Upper lobe of left lung (tissue), 6 donors: ENCODE results near the gene UBE2S. TPM values are rescaled to one million over a fixed set of nuclear protein-coding genes. Genes with fewer than 3 reads are reported as not detected.

Experiments
- ATAC-seq, 2 donors: fragments of 200-7000 bp; cut with Tn5 transposase; one replicate each; pipeline ENCODE4 v1.9.1; 2022; ENCODE audit warnings: mild to moderate bottlenecking in 2 of 2, moderate library complexity in 2 of 2; ENCODE audit not compliant: low FRiP score in 2 of 2
- DNase-seq, 2 donors: peaks; one replicate each; pipeline ENCODE4 v3.0.0-alpha.2; 2019 to 2020
- H3K27ac ChIP-seq, 4 donors: fragments of 200-600 bp; sonication (generic); one replicate each; pipeline ENCODE4 v1.5.1; 2016 to 2019
- H3K27me3 ChIP-seq, 4 donors: fragments of 200-600 bp; sonication (generic); one replicate each; pipeline ENCODE4 v1.5.1; 2017 to 2019
- H3K36me3 ChIP-seq, 4 donors: fragments of 200-600 bp; sonication (generic); one replicate each; pipeline ENCODE4 v1.5.1; 2016 to 2019
- H3K4me1 ChIP-seq, 4 donors: fragments of 200-600 bp; sonication (generic); one replicate each; pipeline ENCODE4 v1.5.1; 2018 to 2019
- H3K4me3 ChIP-seq, 4 donors: fragments of 200-600 bp; sonication (generic); one replicate each; pipeline ENCODE4 v1.5.1; 2017 to 2019; ENCODE audit warnings: mild to moderate bottlenecking in 2 of 4, moderate library complexity in 1 of 4
- H3K9me3 ChIP-seq, 4 donors: fragments of 200-600 bp; sonication (generic); one replicate each; pipeline ENCODE4 v1.5.1; 2018 to 2019
- EP300 ChIP-seq, 4 donors: sonication (generic); formaldehyde crosslinking; IDR thresholded peaks; one replicate each; pipeline ENCODE4 v1.5.1; 2017; ENCODE audit warnings: antibody characterized with exemption in 4 of 4, control low read depth in 2 of 4
- POLR2A ChIP-seq, 4 donors: fragments of 450-650 bp; IDR thresholded peaks; one replicate each; pipeline ENCODE4 v1.5.1; 2016 to 2017; ENCODE audit warnings: antibody characterized with exemption in 4 of 4, mild to moderate bottlenecking in 2 of 4
- POLR2AphosphoS5 ChIP-seq, 2 donors: sonication (generic); formaldehyde crosslinking; IDR thresholded peaks; one replicate each; pipeline ENCODE4 v1.5.1; 2017; ENCODE audit warnings: antibody characterized with exemption in 2 of 2
- WGBS, 2 donors: methylation state at CpG; one replicate each; pipeline ENCODE4 v1.1.5; 2017 to 2018; 5-methylcytosine and 5-hydroxymethylcytosine counted together
- total RNA-seq, 6 donors: library from RNA; depleted of rRNA in 4 of 6; stranded (reverse); fragments of >200 nt in 4 of 6; gene quantifications; one replicate each; pipeline versions ENCODE4 v1.1.0 to v1.2.1, GENCODE V29; 2016 to 2021
- TF ChIP-seq, protein P1 (sequence below), 6 experiments: fragments of 450-650 bp in 4 of 6; fragments of 200-600 bp in 2 of 6; sonication (generic) in 2 of 6; IDR thresholded peaks; one replicate each; pipeline ENCODE4 v1.5.1; 2016 to 2019; ENCODE audit warnings: antibody characterized with exemption in 6 of 6
- donor health status: DM: no; HTN: no; CAD: no; lungs with moderate emphysema.
- donor health status: DM: no; HTN: yes; CAD: no; lungs with severe emphysema.

The UBE2S gene
- total RNA-seq, 6 donors from 2014 or later = 6.5 to 31.6 (median 19.0) TPM

DNA sequence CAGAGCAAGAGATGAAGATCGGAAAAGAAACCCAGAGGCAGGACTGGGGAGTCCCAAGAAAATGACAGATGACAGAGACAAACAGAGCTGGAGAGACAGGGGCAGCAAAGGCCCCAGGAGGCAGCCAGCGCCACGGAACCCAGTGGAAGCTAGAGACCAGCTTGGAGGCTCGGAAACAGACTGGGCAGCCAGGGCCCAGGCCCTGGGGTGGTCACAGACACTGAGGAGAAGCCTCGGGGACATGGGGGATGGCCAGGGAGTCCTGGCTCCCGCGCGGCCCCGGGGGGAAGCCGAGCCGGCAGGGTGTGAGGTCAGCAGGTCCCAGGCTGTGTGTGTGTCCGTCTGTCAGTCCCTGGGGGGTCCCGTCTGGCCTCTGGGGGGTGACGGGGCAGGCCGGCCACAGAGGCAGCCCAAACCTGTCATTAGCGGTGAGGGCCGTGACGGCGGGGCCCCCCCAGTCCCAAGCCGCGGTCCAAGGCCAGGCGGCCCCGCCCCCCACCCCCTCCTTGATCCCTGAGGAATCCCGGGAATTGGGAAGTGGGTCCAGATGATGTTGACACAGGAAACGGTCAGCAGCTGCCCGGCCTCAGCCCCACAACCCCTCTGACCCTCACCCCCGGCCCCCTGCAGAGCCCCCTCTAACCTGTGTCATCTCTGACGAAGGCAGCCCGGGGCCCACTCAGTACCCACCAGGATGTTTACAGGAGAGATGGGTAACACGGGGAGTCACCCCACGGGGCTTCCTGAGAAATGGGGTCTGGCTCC, 33.4 kb downstream of the UBE2S start:
- Histone ChIP-seq H3K27me3 (peaks cover 1 to 49% (median 26%) of the 10 kb centered on the region in 4 donors), H3K9me3 (no peaks in the 10 kb centered on the region), H3K4me1 (peaks cover 7 to 23% (median 17%) of the 10 kb centered on the region in 4 donors), H3K4me3 (no peak overlapping the region), H3K36me3 (no peaks in the 10 kb centered on the region), H3K27ac (peak overlapping the region in 1 of 4 donors; percentile 39)
- peak in 1 of 2 donors; percentile 84 for DNase-seq
- TF ChIP-seq POLR2A (IDR thresholded peaks at IDR 0.05) (no peak), POLR2AphosphoS5 (IDR thresholded peaks at IDR 0.05) (no peak)
- 10 to 19% methylated on average over 18 to 29 of the region's 31 CpGs for WGBS, 2 donors
- ATAC-seq = no peak

GRCh38 chr19:55373306-55373992, 34.1 kb downstream of the UBE2S start:
- Histone ChIP-seq H3K4me3 (no peak overlapping the region), H3K4me1 (peaks cover 11 to 29% (median 21%) of the 10 kb centered on the region in 4 donors)
- 46 to 48% methylated on average over 7 of the region's 9 CpGs for WGBS, 2 donors

DNA sequence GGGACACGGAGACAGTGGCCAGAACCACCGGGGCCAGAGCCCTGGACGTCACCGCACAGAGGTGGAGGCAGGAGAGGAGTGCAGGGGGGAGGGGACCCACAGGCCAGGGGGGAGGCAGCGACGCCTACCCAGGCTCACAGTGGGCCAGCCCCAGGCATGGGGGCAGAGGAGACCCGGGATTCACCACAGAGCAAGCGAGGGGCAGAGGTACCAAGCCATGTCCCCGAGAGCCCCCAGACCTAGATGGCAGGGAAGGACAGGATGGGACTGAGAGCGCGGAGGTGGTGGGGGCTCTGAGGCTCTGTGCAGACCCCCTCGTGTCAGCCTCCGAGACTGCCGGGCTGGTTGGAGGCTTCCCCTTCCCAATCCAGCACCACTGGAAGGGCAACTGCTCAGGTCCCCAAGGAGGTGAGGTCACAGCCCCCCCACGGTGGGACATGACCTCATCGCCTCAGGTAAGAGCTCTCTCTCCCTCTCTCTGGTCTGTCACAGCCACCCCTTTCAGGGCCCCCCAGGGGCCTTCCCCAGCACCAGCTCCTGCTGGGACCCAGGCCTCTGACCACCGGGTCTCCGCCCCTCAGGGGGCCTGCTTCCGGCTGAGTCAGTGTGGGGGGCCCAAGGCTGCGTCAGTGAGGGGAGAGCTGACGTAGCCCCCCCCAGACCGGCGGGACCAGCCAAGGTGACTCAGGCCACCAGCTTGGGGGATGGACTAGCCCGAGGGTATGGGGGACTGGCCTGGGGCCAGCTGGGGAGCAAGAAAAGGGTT, 35.1 kb downstream of the UBE2S start:
- TF ChIP-seq EP300 (IDR thresholded peaks at IDR 0.05) = no peak
- TF ChIP-seq POLR2A (IDR thresholded peaks at IDR 0.05) = no peak
- TF ChIP-seq, protein P1, sequence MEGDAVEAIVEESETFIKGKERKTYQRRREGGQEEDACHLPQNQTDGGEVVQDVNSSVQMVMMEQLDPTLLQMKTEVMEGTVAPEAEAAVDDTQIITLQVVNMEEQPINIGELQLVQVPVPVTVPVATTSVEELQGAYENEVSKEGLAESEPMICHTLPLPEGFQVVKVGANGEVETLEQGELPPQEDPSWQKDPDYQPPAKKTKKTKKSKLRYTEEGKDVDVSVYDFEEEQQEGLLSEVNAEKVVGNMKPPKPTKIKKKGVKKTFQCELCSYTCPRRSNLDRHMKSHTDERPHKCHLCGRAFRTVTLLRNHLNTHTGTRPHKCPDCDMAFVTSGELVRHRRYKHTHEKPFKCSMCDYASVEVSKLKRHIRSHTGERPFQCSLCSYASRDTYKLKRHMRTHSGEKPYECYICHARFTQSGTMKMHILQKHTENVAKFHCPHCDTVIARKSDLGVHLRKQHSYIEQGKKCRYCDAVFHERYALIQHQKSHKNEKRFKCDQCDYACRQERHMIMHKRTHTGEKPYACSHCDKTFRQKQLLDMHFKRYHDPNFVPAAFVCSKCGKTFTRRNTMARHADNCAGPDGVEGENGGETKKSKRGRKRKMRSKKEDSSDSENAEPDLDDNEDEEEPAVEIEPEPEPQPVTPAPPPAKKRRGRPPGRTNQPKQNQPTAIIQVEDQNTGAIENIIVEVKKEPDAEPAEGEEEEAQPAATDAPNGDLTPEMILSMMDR (IDR thresholded peaks at IDR 0.05) = no peak
- TF ChIP-seq POLR2AphosphoS5 (IDR thresholded peaks at IDR 0.05) = no peak
- no peak for ATAC-seq
- Histone ChIP-seq H3K9me3 (no peaks in the 10 kb centered on the region), H3K27ac (no peak overlapping the region), H3K4me1 (peaks cover 11 to 29% (median 21%) of the 10 kb centered on the region in 4 donors), H3K4me3 (no peak overlapping the region), H3K36me3 (no peaks in the 10 kb centered on the region), H3K27me3 (peaks cover 1 to 60% (median 34%) of the 10 kb centered on the region in 4 donors)
- 30 to 37% methylated on average over 9 to 20 of the region's 24 CpGs for WGBS, 2 donors
- no peak for DNase-seq

More at GRCh38 chr19:55373306-55373992, 34.1 kb downstream of the UBE2S start:
- Histone ChIP-seq H3K27ac (no peak overlapping the region), H3K27me3 (peaks cover 1 to 56% (median 30%) of the 10 kb centered on the region in 4 donors), H3K36me3 (no peaks in the 10 kb centered on the region), H3K9me3 (no peaks in the 10 kb centered on the region)
- no peak for ATAC-seq
- TF ChIP-seq EP300 (IDR thresholded peaks at IDR 0.05) = no peak
- TF ChIP-seq POLR2A (IDR thresholded peaks at IDR 0.05) = no peak
- TF ChIP-seq POLR2AphosphoS5 (IDR thresholded peaks at IDR 0.05) = no peak
- TF ChIP-seq, protein P1 (IDR thresholded peaks at IDR 0.05) = no peak
- no peak for DNase-seq

GRCh38 chr19:55370305-55370988, 37.1 kb downstream of the UBE2S start, which contains the start of gene IL11:
TSS of gene IL11 (minus strand) at chr19:55370463. CDS start at chr19:55370310, 153 bp downstream.
- Histone ChIP-seq H3K4me1 (peaks cover 11 to 29% (median 21%) of the 10 kb centered on the region in 4 donors), H3K36me3 (no peaks in the 10 kb centered on the region), H3K27me3 (peaks cover 1 to 58% (median 34%) of the 10 kb centered on the region in 4 donors), H3K27ac (no peak within 1 kb of the TSS), H3K4me3 (peak within 1 kb of the TSS in 3 of 4 donors; percentile 17 to 38 (median 25)), H3K9me3 (no peaks in the 10 kb centered on the region)
- TF ChIP-seq, protein P1 (IDR thresholded peaks at IDR 0.05) = no peak
- TF ChIP-seq POLR2A (IDR thresholded peaks at IDR 0.05) (no peak), EP300 (IDR thresholded peaks at IDR 0.05) (no peak), POLR2AphosphoS5 (IDR thresholded peaks at IDR 0.05) (no peak)
- DNase-seq (no peak), ATAC-seq (peak in 1 of 2 donors; percentile 9)
- WGBS, 2 donors = 6 to 19% methylated on average over 18 to 31 of the region's 32 CpGs
